ENCODE measurements around the gene ZFAND2A.

GRCh38 chr7:1149351-1149794 lies 10.6 kb downstream of the ZFAND2A start:
- TF ChIP-seq ZNF366 (tag by site-specific recombination; conservative IDR thresholded peaks at IDR 0.05) (no peak), GFI1B (tag by site-specific recombination; IDR thresholded peaks at IDR 0.05) (no peak), ZNF558 (tag by site-specific recombination; IDR thresholded peaks at IDR 0.05) (no peak), ZNF596 (tag by site-specific recombination; IDR thresholded peaks at IDR 0.05) (no peak), CTCF (tag by site-specific recombination; IDR thresholded peaks at IDR 0.05) (no peak)
